ENCODE data around the gene PLEKHB2.
"Not testable (repeated sequence)": the region's sequence is repeated elsewhere in the genome, so short reads cannot be mapped to it uniquely, and the experiment has no call there.

PLEKHB2 gene, protein sequence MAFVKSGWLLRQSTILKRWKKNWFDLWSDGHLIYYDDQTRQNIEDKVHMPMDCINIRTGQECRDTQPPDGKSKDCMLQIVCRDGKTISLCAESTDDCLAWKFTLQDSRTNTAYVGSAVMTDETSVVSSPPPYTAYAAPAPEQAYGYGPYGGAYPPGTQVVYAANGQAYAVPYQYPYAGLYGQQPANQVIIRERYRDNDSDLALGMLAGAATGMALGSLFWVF

DNA sequence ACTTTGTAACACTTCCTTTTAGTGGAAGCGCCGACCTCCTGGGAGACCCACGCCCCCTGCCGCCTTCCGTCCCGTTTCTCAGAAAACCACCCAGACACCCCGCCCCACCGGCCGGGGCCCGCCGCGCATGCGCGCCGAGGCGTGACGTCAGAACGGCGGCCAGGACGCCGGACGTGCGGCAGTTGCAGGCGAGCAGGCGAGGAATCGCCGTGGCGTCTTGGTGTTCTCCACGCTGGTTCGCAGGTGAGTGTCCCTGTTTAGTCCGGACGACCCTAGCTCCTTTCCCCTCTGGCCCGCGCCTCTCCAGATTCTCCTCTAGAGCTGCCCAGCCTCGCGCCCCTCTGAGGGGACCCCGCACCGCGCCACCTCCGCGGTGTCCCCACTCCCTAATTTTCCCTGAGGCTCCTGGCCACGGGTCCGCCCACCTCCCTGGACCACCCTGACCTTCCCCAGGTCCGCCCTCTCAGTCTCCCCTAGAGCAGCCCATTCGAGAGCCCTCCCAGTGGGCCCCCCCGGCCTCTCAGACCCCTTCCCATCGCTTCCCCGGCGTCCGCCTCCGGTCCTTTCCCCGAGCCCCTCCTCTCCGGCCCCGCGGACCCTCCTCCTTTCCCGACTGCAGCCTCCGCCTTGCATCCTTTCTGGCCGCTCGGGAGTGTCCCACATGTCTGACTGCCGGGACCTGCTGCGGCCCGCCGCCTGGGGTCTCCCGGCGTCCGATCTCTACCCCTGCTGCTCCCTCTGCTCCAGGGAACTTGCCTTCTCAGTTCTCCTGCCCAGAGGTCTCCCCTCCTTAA is at the start of gene PLEKHB2:
TSS of gene PLEKHB2 (plus strand) at position 181 of the 794 bp plus-strand sequence. CDS start 15,606 bp downstream, outside the sequence.
- DNase-seq: peak; percentile 51

DNA sequence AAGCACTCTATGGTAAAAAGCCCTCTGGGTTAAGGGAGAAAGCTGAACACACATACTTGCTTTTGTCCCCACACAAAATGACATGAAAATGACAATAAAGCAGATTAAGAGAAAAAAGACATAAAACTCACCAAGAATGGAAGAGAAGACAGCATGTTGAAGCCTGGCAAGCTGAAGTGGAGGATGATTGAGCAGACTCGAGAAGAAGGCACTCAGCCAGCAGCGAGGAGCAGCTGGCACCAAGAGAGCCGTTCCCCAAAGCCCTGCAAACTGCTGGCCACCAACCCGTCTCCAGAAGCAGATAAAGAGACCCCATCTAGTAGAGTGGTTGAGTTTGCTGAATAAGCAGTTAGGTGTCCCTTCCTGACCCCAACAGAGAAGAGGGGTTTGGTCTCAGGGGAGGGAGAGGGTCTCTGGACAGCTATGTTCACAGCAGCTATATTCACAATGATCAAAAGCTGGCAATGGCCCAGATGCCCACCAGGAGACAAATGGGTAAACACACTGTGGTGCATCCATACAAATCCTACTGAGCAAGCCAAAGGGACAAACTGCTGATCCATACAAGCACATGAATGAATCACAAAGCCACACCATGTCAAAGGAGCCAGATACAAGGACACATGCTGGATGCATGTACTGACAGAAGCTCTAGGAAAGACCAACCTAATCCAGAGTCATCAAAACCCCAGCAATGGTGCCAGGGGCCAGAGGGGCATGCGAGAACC is 48.8 kb upstream of the PLEKHB2 start:
- DNase-seq: peak; percentile 66

DNA sequence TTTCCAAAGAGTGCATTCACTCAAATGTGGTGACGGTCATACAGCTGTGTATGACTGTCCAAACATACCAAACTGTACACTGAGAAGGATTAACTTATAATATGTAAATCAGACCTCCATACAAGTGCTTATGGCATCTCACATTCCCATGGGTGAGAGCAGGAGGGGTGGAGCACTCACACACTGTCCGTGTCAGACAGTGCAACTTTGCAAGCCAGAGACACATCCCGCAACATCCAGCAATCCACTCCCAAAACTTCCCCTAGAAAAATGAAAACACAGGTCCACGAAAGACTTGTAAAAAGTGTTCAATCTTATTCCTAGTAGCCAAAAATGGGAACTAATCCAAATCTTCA is 48.2 kb upstream of the PLEKHB2 start:
- DNase-seq: no peak

DNA sequence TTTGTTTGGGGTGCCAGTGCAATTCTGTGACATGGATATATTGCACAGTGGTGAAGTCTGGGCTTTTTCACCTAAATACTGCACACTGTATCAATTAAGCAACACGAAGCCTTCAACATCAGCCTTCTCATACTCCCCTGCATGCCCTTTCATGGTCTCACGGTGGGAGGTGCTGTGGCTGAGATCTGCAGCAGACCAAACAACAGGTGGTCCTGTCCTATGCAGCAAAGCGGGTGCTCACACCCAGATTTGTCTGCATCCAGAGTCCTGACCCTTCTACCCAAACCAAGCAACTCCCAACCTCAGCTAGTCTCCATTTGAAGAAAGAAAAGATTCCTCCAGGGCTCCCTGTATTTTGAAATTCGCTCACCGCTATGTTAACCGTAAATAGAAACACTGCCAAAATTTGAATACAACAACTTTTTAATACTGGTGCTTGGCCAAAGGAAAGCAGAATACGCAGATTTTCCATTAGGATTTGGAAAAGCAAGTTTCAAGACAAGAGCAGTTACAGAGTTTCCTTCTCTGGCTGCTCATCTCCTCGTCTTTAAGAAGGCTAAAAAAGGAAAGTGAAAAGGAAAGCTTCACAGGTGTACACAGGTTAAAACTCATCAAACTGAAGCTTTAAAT is 46.8 kb upstream of the PLEKHB2 start:
- DNase-seq: no peak

DNA sequence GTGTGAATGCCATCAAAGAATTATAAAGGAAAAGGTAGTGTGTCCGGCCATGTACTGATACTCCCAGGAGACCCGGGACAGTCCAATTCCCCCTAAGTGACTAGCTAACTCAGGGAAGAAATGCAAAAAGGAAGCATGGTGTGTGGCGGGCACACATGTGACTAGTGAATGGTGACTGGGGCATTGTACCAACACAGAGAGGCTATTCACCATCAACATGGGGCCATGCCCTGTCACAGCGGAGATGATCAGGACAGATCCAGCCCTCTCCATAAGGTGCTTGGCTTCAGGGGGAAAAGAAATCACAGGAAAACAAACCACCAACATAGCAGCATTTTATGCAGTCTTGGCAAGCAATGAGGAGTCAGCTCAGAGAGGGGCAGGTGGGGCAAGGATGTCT is 46.2 kb upstream of the PLEKHB2 start:
- no peak for DNase-seq

DNA sequence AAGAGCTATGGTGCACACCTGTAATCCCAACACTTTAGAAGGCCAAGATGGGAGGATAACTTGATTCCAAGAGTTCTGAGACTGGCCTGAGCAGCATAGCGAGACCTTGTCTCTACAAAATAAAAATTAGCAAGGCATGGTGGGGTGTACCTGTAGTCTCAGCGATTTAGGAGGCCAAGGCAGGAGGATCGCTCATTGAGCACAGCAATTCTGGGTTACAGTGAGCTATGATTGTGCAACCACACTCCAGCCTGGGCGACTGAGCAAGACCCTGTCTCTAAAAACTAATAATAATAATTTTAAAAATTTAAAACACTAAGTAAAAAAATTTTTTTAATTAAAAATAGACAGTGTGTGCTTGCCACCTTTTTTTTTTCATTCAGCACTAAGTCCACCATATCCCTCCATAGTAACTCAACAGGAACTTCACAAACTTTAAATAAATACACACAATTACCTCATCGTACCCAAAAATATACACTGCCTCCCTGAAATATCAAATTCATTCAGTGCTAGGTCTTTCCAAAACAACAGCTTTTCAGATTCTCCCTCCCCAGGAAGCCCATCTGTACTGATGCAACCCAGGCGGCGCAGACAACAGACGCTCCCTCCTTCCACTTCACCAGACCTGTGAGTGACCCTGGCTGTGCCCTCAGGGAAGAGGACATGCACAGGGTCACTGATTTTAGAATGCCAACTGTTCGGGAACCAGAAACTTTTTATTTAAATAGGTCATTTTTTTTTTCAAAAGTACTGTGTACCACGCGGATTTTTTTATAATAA is 41.4 kb upstream of the PLEKHB2 start:
- DNase-seq: peak; percentile 42

DNA sequence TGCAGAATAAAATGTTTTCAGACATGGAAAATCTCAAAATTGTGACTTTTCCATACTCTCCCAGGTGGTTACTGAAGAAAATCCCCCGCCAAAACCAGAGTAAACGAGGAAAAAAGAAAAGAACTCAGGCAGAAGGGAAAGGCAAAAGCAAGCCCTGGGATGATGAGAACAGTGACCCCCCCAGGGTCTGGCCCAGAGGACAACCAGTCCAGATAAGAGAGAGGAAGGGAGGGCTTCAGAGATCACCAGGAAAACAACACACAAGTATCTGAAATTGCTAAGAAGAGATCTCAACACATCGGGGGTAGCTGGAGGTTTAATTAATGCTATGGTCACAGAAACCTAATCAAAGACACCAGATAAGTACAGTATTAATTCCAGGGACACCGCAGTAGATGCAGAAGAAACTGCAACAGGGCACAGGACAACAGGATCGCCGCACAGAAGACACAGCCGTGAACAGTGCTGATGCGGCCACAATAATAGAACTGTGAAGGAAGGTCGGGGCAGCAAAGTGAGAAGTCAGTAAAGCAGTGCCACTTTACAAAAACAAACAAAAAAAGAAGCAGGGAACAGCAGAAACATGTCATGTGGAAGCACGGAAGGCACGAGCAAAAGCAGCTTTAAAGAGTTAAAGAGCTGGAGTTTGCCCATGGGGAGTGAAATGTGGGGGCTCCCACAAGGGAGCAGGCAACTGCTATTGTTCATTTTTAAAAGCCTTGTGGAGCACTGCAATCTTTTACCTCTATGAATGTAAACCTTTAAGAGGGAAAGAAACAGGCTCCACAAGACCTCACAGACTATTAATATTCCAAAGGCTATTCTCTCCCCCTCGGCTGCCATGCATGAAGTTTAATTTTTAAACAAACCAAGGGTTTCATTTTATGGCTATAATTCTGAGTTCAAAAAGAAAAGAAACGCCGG is 40.3 kb upstream of the PLEKHB2 start:
- DNase-seq: no peak

DNA sequence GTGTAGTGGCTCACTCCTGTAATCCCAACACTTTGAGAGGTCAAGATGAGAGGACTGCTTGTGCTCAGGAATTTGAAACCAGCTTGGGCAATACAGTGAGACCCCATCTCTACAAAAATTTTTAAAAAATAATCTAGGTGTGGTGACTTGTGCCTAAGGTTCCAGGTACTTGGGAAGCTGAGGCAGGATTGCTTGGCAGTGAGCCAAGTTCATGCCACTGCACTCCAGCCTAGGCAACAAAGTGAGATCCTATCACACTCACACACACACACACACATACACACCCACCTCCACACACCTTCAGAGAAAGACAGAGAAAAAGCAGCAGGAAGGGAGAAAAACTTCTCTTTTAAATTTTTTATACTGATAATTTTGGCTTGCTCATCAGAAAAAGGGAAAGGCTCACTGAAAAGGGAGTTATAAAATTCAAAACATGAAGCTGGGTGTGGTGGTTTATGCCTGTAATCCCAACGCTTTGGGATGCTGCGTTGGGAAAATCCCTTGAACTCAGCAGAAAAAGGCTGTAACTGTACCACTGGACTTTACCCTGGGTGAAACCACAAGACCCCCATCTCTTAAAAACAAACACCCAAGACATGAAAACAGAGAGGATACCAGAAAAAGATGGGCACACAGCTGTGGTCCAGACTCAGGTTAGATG is 37.5 kb upstream of the PLEKHB2 start:
- no peak for DNase-seq

DNA sequence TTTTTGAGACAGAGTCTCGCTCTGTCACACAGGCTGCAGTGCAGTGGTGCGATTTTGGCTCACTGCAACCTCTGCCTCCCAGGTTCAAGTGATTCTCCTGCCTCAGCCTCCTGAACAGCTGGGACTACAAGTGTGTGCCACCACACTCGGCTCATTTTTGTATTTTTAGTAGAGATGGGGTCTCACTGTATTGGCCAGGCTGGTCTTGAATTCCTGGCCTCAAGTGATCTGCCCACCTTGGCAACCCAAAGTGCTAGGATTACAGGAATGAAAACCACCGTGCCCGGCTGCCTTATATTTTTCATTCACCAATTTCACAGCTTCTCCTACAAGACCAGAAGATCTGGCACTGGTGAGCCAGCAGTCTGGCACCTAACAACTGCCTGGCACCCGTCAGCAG is 37.0 kb upstream of the PLEKHB2 start:
- DNase-seq: not testable (repeated sequence)

DNA sequence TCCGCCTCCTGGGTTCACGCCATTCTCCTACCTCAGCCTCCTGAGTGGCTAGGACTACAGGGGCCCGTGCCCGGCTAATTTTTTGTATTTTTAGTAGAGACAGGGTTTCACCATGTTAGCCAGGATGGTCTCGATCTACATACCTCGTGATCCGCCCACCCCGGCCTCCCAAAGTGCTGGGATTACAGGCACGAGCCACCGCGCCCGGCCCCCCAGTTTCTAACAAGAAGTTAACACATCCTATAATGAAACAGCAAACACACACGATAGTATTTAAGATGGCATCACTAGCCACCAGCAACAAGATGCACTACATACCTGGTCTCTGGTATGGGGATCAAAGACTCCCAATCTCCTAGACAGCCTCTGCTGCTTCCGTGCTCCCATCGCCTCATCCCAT is 29.6 kb upstream of the PLEKHB2 start:
- DNase-seq: not testable (repeated sequence)

DNA sequence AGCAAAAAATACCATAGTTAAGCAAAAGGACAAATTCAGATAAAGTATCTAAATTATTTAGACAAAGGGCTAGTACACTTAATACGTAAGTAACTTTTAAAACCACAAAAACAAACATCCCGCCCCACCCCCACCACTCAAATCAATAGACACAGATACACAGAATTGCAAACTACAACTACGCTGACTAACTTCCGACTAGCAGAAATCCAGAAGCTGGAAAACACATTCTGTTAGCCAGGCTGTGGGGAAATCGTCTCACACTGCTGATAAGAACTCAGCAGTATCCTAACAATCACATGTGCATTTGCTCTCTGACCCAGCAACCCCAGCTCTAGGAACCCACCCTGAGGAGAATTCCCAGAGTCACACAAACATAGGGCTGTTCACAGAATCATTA is 28.4 kb upstream of the PLEKHB2 start:
- DNase-seq: no peak

DNA sequence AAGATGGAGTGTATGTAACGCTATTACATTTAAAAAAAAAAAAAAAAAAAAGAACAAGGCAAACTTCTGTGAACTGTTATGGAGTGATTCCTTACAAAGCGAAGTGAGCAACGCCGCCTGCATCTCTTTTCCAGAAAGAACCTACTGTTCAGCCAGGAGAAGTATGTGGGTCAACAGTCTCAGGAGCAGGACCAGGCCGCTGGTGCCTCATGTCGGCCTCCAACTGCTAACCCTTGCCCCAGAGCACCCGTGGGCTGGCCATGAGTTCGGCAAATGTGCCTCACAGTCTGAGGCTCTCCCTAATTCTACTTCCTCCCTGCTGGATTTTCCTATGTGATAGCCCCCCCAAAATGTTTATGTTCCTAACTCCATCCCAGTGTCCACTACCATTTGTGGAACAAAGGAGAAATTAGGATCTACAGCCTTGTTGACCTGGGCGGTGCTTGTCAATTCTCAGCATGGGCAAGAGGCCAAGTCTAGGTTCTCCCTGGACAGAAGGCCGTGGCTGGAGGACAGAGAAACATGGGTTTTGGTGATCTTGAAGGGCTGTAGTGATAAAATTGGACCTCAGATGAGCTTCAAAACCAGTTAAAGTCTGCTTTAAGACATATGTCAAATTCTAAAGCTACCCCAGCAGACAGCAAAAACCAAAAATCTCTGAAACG is 27.8 kb upstream of the PLEKHB2 start:
- no peak for DNase-seq

DNA sequence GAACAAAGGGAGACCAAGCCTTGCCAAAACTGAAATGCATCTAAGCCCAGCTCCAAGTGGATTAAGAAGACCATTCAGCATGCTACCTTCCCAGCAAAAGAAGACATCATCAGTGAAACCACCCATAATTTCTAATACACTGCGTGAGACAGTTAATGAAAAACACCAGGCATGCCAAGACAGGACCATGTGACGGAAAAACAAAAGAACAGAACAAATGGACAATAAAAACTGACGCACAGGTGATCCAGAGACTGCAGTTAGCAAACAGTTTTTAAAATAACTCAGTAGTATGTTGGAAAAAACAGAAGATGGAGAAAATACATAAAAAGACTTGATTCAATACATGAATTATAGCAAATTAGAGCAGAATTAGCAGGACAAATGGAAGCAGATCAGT is 27.2 kb upstream of the PLEKHB2 start:
- no peak for DNase-seq

DNA sequence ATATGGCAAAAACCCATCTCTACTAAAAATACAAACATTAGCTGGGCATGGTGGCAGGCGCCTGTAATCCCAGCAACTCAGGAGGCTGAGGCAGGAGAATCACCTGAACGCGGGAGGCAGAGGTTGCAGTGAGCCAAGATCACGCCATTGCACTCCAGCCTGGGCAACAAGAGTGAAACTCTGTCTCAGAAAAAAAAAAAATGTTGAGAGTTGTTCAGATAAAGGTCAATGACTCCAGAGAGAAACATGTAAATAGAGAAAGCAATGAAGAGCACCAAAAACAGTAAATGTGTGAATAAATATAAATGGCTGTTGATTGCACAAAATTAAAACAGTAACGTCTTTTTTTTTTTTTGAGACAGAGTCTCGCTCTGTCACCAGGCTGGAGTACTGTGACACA is 25.2 kb upstream of the PLEKHB2 start:
- not testable (repeated sequence) for DNase-seq

DNA sequence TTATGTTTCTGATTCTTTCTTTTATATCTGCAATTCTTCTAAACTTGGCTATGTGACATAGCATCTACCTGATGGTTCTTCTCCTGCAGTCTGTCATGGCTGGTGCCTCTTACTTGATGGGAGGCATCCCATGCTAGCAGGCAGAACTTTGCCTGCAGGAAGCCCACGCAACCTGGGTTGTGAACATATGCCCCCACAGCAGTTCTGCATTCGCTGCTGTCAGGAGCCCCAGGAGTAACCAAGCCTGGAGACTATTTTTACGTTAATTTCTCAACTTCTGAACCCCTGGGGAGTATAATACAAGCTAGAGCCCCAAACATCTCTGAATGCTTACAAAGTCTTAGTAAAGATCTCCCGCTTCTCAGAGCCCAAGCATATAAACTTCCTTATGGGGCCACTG is 23.9 kb upstream of the PLEKHB2 start:
- no peak for DNase-seq

DNA sequence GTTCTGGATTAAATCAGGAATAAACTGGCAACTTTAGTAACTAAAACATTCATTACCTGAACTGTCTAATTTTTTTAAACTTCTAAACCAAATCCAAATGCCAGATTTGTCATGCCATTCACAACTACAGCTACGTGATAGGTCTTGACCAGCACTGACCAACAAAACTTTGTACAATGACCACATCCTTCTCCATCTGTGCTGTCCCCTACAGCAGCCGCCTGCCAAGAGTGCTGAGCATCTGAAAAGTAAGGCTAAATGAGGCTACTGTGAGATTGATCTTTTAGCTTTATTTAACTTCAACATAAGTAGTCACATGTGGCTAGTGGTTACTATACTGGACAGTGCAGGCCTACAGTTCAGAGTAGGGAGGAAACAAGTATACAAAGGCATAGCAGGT is 19.5 kb upstream of the PLEKHB2 start:
- no peak for DNase-seq

DNA sequence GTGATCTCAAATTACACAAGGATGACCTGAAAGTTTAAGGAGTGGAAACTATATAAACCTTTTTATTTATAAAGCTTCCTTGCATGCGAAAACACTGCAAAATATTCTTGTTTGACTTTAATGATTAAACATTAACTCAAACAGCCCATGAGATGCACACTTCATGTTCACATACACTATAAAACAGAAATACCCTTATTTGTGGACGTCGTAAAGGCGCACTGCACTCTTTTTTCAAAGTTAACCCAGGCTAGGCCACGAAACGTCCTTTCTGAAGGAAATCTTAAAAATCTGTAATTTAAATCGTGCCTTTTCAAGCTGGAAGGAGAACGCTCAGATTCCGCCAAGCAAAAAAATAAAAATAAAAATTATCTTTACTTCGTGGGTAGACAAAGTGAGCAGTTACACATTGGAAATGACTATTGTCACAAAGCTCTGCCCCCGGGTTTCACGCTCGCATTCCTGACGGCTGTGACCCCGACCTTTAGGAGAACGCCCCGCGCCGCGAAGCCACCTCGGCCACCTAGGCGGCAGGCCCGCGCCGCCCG is 12.6 kb upstream of the PLEKHB2 start:
- no peak for DNase-seq

DNA sequence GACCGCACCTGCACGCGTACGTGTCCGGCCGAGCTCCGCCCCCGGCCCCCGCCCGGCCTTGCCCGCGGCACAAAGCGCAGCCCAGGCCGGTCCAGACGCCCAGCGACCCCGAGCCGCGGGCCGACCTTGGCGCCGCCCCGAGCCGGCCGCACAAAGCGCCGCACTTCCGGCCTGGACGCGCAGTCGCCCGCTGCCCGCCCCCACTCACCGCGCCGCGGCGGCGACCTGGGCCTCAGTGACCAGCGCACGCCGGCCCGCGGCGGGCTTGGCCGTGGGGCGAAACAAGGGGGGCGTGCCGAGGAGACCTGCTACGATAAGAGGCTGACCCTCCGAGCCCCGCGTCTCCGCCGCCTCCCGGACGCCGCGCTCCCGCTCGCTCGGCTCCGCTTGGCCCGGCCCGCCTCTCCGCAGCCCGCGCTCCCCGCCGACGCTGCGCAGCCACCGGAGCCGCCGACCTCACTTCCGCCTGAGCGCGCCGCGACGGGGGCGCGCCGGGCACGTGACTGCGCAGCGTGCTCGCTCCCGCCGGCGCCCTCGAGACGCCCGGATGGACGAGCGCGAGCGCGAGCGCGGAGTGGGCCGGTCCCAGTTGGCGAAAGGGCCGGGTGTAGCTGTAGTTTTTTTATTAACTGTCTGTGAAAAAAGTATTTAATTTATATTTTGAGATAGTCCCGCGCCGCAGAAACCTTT is 12.0 kb upstream of the PLEKHB2 start, which contains the start of gene FAM168B:
TSS of gene FAM168B (minus strand) at position 455 of the 690 bp plus-strand sequence. CDS start 10,814 bp downstream, outside the sequence.
- DNase-seq: peak; percentile 42
